Right forelimb (tissue), 1 donor: ENCODE data around the gene PCDHGA7.
"Not testable (repeated sequence)": the region's sequence is repeated elsewhere in the genome, so short reads cannot be mapped to it uniquely, and the experiment has no call there.

ENCODE experiments used
- DNase-seq: peaks from one replicate; pipeline ENCODE4 v3.0.0-alpha.2; 2018

Gene PCDHGA7

DNA sequence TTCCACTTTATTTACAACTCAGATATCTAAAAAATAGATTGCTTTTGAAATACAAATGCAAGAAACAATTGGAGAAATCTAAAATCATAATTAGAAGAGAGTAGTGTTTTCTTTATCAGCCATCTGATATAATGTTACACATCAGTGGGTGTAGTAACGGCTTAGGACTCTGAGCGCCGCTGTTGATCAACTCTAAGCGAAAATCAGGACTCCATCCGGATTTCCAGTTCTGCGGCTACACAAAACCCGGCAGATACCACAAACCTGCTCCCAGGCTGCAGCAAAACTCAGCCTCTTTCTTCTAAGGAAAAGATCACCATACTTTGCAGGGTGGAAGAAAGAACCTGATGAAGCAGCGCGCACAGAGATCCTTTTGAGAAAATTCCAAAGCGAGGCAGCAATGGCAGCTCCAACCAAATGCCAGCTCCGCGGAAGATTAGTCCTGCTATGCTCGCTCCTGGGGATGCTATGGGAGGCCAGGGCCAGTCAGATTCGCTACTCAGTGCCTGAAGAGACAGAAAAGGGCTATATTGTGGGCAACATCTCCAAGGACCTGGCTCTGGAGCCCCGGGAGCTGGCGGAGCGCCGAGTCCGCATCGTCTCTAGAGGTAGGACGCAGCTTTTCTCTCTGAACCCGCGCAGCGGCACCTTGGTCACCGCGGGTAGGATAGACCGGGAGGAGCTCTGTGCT, 20.2 kb downstream of the PCDHGA7 start, which contains the start of gene PCDHGA9:
Gene PCDHGA9, plus strand, starts transcription at position 226 of the 691 bp plus-strand sequence. Its CDS starts 175 bp downstream, at position 401.
- DNase-seq: no peak

DNA sequence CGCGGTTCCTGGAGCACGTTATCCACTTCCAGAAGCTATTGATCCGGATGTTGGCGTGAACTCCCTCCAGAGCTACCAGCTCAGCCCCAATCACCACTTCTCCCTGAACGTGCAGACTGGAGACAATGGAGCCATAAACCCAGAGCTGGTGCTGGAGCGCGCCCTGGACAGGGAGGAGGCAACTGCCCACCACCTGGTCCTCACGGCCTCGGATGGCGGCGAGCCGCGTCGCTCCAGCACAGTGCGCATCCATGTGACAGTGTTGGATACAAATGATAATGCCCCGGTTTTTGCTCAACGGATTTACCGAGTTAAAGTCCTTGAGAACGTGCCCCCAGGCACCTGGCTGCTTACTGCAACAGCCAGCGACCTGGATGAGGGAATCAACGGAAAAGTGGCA, 20.8 kb downstream of the PCDHGA7 start:
- no peak for DNase-seq

DNA sequence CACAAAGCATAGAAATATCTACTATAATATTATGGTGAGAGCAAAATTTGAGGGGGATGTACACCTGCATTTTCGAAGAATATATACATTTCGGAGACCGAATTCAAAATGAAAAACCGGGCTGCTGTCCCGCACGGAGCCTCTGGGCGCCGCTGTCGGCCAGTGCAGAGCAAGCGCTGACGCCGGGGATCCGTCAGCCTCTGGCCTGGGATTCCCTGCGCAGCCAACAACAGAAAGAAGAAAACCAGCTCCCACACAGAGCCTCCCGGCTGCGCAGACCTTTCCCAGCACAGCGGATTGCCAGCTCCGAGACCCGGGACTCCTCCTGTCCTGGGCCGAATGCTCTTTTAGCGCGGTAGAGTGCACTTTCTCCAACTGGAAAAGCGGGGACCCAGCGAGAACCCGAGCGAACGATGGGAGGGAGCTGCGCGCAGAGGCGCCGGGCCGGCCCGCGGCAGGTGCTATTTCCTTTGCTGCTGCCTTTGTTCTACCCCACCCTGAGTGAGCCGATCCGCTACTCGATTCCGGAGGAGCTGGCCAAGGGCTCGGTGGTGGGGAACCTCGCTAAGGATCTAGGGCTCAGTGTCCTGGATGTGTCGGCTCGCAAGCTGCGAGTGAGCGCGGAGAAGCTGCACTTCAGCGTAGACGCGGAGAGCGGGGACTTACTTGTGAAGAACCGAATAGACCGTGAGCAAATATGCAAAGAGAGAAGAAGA, 25.4 kb downstream of the PCDHGA7 start, which contains the start of gene PCDHGB6:
Gene PCDHGB6, plus strand, starts transcription at position 232 of the 716 bp plus-strand sequence. Its CDS starts 182 bp downstream, at position 414.
- not testable (repeated sequence) for DNase-seq

DNA sequence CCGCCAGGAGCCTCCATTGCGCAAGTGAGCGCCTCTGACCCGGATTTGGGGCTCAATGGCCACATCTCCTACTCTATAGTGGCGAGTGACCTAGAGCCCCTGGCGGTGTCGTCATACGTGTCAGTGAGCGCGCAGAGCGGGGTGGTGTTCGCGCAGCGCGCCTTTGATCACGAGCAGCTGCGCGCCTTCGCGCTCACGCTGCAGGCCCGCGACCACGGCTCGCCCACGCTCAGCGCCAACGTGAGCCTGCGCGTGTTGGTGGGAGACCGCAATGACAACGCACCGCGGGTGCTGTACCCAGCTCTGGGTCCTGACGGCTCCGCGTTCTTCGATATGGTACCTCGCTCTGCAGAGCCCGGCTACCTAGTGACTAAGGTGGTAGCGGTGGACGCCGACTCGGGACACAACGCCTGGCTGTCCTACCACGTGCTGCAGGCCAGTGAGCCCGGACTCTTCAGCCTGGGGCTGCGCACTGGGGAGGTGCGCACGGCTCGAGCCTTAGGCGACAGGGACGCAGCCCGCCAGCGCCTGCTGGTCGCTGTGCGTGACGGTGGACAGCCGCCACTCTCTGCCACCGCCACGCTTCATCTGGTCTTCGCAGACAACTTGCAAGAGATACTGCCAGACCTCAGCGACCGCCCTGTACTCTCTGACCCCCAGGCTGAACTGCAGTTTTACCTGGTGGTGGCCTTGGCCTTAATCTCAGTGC, 27.2 kb downstream of the PCDHGA7 start:
- DNase-seq: no peak

DNA sequence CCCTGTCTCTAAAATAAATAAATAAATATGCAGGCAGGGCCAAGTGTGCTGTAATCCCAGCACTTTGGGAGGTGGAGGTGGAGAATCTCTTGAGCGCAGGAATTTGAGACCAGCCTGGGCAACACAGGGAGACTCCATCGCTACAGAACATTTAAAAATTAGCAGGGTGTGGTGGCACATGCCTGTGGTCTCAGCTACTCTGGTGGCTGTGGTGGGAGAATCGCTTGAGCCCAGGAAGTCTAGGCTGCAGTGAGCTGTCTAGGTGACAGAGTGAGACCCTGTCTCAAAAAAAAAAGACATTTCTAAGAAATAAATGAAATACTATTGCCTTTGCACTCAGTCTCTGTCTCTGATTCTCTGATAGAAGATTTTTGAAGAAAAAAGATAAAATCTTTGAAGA, 29.0 kb downstream of the PCDHGA7 start:
- no peak for DNase-seq

DNA sequence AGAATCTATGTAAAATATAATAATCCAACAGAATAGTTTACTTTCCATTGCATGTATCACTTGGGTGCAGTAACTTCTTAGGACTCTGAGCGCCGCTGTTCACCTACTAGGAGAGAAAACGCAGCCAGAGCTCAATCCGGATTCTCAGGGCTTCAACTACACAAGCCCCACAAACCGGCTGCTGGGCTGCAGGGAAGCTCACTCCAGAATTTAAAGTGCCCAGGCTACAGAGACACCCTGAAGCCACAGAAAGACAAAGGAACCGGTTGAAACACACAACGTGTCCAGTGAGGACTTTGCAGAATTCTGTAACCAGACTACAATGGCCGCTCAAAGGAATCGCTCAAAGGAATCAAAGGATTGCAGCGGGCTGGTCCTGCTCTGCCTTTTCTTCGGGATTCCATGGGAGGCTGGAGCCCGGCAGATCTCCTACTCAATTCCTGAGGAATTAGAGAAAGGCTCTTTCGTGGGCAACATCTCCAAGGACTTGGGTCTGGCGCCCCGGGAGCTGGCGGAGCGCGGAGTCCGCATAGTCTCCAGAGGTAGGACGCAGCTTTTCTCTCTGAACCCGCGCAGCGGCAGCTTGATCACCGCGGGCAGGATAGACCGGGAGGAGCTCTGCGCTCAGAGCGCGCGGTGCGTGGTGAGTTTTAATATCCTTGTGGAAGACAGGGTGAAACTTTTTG, 30.5 kb downstream of the PCDHGA7 start, which contains the start of gene PCDHGA10:
Gene PCDHGA10, plus strand, starts transcription at position 134 of the 686 bp plus-strand sequence. Its CDS starts 189 bp downstream, at position 323.
- DNase-seq: no peak

DNA sequence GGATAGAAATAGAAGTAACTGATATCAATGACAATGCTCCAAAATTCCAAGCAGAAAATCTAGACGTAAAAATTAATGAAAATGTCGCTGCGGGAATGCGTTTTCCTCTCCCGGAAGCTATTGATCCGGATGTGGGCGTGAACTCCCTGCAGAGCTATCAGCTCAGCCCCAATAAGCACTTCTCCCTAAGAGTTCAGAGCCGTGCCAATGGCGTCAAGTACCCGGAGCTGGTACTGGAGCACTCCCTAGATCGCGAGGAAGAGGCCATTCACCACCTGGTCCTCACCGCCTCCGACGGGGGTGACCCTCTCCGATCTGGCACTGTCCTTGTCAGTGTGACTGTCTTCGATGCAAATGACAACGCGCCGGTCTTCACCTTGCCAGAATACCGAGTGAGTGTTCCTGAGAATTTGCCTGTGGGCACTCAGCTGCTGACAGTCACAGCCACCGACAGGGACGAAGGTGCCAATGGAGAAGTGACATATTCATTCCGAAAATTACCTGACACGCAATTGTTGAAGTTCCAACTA, 31.1 kb downstream of the PCDHGA7 start:
- no peak for DNase-seq

DNA sequence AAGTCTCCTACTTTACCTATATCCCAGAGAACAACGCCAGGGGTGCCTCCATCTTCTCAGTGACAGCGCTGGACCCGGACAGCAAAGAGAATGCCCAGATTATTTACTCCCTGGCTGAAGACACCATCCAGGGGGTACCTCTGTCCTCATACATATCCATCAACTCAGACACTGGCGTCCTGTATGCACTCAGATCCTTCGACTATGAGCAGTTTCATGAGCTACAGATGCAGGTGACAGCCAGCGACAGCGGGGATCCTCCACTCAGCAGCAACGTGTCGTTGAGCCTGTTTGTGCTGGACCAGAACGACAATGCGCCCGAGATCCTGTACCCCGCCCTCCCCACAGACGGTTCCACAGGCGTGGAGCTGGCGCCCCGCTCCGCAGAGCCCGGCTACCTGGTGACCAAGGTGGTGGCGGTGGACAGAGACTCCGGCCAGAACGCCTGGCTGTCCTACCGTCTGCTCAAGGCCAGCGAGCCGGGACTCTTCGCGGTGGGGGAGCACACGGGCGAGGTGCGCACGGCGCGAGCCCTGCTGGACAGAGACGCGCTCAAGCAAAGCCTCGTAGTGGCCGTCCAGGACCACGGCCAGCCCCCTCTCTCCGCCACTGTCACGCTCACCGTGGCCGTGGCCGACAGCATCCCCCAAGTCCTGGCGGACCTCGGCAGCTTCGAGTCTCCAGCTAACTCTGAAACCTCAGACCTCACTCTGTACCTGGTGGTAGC, 32.2 kb downstream of the PCDHGA7 start:
- DNase-seq: not testable (repeated sequence)

DNA sequence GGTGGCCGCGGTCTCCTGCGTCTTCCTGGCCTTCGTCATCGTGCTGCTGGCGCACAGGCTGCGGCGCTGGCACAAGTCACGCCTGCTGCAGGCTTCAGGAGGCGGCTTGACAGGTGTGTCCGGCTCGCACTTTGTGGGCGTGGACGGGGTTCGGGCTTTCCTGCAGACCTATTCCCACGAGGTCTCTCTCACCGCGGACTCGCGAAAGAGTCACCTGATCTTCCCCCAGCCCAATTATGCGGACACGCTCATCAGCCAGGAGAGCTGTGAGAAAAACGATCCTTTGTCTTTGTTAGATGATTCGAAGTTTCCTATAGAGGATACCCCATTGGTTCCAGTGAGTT, 32.7 kb downstream of the PCDHGA7 start:
- DNase-seq: not testable (repeated sequence)

DNA sequence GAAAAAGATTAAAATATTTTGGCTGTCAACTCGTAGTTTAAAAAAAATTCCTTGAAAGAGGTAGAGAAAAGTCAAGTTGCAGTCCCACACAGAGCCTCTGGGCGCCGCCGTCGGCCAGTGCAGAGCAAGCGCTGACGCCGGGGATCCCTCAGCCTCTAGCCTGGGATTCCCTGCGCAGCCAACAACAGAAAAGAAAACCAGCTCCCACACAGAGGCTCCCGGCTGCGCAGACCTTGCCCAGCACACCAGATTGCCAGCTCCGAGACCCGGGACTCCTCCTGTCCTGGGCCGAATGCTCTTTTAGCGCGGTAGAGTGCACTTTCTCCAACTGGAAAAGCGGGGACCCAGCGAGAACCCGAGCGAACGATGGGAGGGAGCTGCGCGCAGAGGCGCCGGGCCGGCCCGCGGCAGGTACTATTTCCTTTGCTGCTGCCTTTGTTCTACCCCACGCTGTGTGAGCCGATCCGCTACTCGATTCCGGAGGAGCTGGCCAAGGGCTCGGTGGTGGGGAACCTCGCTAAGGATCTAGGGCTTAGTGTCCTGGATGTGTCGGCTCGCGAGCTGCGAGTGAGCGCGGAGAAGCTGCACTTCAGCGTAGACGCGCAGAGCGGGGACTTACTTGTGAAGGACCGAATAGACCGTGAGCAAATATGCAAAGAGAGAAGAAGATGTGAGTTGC, 35.1 kb downstream of the PCDHGA7 start, which contains the start of gene PCDHGB7:
Gene PCDHGB7, plus strand, starts transcription at position 184 of the 679 bp plus-strand sequence. Its CDS starts 183 bp downstream, at position 367.
- peak; percentile 65 for DNase-seq

DNA sequence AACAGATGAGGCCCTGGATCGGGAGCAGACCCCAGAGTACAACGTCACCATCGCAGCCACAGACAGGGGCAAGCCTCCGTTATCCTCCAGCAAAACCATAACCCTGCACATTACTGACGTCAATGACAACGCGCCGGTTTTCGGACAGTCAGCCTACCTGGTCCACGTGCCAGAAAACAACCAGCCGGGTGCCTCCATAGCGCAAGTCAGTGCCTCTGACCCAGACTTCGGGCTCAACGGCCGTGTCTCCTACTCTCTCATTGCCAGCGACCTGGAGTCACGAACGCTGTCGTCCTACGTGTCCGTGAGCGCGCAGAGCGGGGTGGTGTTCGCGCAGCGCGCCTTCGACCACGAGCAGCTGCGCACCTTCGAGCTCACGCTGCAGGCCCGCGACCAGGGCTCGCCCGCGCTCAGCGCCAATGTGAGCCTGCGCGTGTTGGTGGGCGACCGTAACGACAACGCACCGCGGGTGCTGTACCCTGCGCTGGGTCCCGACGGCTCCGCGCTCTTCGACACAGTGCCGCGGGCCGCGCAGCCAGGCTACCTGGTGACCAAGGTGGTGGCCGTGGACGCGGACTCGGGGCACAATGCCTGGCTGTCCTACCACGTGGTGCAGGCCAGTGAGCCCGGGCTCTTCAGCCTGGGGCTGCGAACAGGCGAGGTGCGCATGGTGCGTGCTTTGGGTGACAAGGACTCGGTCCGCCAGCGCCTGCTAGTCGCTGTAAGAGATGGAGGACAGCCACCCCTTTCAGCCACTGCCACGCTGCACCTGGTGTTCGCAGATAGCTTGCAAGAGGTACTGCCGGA, 36.7 kb downstream of the PCDHGA7 start:
- DNase-seq: no peak

DNA sequence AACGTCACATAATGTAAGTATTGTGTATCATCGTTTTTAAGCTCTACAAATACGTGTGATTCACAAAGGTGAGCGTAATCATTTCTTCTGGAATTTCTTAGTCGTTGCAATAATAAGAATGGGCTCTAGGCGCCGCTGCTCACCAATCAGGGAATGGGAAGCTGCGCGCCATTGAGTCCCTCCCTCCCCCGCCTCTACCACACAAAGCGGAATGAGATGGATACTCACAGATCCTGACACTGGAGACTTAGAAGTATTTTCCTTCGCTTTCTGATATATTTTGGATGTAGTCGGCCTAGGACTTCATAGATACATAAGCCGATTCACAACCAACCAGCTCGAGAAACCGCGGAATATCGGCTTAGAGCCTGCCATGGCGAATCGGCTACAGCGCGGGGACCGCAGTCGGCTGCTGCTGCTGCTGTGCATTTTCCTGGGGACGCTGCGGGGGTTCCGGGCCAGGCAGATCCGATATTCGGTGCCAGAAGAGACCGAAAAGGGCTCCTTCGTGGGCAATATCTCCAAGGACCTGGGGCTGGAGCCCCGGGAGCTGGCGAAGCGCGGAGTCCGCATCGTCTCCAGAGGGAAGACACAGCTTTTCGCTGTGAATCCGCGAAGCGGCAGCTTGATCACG, 38.4 kb downstream of the PCDHGA7 start, which contains the start of gene PCDHGA11:
Gene PCDHGA11, plus strand, starts transcription at position 197 of the 634 bp plus-strand sequence. Its CDS starts 177 bp downstream, at position 374.
- DNase-seq: no peak

DNA sequence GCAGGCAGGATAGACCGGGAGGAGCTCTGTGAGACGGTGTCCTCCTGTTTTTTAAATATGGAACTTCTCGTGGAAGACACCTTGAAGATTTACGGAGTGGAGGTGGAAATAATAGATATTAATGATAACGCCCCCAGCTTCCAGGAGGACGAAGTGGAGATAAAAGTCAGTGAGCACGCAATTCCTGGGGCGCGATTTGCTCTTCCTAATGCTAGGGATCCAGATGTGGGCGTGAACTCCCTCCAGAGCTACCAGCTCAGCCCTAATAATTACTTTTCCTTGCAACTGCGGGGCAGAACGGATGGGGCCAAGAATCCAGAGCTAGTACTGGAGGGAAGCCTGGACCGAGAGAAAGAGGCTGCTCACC, 38.9 kb downstream of the PCDHGA7 start:
- DNase-seq: no peak

DNA sequence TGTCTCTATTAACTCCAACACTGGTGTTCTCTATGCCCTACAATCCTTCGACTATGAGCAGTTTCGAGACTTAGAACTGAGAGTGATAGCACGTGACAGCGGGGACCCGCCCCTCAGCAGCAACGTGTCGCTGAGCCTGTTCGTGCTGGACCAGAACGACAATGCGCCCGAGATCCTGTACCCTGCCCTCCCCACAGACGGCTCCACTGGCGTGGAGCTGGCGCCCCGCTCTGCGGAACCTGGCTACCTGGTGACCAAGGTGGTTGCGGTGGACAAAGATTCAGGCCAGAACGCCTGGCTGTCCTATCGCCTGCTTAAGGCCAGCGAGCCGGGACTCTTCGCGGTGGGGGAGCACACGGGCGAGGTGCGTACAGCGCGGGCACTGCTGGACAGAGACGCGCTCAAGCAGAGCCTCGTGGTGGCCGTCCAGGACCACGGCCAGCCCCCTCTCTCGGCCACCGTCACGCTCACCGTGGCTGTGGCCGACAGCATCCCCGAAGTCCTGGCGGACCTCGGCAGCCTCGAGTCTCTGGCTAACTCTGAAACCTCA, 40.3 kb downstream of the PCDHGA7 start:
- no peak for DNase-seq

DNA sequence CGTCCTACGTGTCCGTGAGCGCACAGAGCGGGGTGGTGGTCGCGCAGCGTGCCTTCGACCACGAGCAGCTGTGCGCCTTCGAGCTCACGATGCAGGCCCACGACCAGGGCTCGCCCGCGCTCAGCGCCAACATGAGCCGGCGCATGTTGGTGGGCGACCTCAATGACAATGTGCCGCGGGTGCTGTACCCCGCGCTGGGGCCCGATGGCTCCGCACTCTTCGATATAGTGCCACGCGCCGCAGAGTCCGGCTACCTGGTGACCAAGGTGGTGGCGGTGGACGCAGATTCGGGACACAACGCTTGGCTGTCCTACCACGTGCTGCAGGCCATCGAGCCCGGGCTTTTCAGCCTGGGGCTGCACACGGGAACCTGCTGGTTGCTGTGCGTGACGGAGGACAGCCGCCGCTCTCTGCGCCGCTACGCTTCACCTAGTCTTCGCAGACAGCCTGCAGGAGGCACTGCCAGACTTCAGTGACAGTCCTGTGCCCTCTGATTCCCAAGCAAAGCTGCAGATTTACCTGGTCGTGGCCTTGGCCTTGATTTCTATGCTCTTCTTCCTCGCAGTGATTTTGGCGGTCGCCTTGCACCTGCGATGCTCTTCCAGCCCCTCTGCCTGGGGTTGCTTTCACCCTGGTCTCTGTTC, 45.4 kb downstream of the PCDHGA7 start:
- DNase-seq: no peak

DNA sequence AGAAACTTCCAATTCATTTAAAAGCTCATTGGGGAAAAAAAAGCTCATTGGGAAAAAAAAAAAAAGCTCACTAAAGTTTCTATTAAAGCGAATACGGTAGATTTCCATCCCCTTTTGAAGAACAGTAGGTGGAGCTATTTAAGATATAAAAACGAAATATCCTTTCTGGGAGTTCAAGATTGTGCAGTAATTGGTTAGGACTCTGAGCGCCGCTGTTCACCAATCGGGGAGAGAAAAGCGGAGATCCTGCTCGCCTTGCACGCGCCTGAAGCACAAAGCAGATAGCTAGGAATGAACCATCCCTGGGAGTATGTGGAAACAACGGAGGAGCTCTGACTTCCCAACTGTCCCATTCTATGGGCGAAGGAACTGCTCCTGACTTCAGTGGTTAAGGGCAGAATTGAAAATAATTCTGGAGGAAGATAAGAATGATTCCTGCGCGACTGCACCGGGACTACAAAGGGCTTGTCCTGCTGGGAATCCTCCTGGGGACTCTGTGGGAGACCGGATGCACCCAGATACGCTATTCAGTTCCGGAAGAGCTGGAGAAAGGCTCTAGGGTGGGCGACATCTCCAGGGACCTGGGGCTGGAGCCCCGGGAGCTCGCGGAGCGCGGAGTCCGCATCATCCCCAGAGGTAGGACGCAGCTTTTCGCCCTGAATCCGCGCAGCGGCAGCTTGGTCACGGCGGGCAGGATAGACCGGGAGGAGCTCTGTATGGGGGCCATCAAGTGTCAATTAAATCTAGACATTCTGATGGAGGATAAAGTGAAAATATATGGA, 48.0 kb downstream of the PCDHGA7 start, which contains the start of gene PCDHGA12:
Gene PCDHGA12, plus strand, starts transcription at position 176 of the 782 bp plus-strand sequence. Its CDS starts 253 bp downstream, at position 429.
- DNase-seq: no peak

DNA sequence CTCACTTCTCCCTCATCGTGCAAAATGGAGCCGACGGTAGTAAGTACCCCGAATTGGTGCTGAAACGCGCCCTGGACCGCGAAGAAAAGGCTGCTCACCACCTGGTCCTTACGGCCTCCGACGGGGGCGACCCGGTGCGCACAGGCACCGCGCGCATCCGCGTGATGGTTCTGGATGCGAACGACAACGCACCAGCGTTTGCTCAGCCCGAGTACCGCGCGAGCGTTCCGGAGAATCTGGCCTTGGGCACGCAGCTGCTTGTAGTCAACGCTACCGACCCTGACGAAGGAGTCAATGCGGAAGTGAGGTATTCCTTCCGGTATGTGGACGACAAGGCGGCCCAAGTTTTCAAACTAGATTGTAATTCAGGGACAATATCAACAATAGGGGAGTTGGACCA, 48.7 kb downstream of the PCDHGA7 start:
- no peak for DNase-seq

DNA sequence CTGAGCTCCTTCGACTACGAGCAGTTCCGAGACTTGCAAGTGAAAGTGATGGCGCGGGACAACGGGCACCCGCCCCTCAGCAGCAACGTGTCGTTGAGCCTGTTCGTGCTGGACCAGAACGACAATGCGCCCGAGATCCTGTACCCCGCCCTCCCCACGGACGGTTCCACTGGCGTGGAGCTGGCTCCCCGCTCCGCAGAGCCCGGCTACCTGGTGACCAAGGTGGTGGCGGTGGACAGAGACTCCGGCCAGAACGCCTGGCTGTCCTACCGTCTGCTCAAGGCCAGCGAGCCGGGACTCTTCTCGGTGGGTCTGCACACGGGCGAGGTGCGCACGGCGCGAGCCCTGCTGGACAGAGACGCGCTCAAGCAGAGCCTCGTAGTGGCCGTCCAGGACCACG, 49.8 kb downstream of the PCDHGA7 start:
- DNase-seq: not testable (repeated sequence)
